ENCODE data around the gene TET1. TPM values are rescaled to one million over a fixed set of nuclear protein-coding genes. Genes with fewer than 3 reads are reported as not detected.
A peak's percentile ranks its signal among the peaks of the same experiment; 100 is the strongest.

The TET1 gene
- total and polyA plus RNA-seq, 2 of the 13 experiments (the other 11 are each of a cell fraction or from before 2014, with no cell fraction given) = 6.9 to 7.3 TPM

DNA sequence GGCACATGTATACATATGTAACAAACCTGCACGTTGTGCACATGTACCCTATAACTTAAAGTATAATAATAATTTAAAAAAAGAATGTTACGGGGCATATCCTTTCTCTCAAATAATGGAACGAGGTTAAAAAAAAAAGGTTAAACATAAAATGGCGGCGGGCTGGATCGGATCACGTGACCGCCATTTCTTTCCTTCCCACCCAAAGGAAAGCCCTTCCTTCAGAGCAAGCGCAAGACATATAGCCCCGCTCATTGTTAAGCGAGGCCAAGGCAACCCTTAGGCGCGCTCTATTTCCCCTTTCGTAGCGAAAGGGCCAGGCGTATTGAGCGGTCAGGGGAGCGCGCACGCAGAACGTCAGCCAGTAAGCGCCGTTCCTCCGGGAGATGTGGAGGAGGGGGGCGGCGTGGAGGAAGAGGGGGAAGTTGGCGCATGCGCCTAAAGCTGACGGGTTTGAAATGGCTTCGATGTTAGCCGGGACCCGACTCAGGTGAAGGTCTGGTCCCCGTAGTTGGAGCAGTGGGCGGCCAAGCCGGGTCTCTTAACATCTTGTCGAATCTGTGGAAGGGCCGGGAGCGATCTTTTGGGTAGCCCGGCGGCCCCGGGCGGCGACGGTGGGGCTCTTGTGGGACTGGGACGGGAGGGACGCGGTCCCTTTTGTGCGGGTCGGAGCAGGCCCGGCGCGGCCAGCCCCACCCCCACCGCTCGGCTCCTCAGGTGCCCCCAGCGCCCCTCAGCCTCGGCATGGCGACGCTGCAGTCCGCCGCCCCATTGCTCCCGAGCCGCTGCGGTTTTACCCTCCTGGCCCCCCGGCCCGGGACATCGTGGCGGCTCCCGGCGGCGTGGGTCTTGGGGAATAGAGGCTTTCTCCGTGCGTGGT is 160.9 kb downstream of the TET1 start, which contains the start of gene CCAR1 (continued):
- no peak for TF ChIP-seq ZNF713 (CRISPR knock-in tag; IDR thresholded peaks at IDR 0.05)
- no peak for TF ChIP-seq TCF7 (IDR thresholded peaks at IDR 0.05; ENCODE audit: low read depth)
- TF ChIP-seq, protein P1, sequence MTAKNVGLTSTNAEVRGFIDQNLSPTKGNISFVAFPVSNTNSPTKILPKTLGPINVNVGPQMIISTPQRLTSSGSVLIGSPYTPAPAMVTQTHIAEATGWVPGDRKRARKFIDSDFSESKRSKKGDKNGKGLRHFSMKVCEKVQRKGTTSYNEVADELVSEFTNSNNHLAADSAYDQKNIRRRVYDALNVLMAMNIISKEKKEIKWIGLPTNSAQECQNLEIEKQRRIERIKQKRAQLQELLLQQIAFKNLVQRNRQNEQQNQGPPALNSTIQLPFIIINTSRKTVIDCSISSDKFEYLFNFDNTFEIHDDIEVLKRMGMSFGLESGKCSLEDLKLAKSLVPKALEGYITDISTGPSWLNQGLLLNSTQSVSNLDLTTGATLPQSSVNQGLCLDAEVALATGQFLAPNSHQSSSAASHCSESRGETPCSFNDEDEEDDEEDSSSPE (CRISPR knock-in tag; IDR thresholded peaks at IDR 0.05) = peak; percentile 76
- TF ChIP-seq RNF2 (conservative IDR thresholded peaks at IDR 0.05; ENCODE audit: low read depth) = no peak
- no peak for TF ChIP-seq ZNF530 (CRISPR knock-in tag; IDR thresholded peaks at IDR 0.05; ENCODE audit: low read depth)
- TF ChIP-seq, protein P2, sequence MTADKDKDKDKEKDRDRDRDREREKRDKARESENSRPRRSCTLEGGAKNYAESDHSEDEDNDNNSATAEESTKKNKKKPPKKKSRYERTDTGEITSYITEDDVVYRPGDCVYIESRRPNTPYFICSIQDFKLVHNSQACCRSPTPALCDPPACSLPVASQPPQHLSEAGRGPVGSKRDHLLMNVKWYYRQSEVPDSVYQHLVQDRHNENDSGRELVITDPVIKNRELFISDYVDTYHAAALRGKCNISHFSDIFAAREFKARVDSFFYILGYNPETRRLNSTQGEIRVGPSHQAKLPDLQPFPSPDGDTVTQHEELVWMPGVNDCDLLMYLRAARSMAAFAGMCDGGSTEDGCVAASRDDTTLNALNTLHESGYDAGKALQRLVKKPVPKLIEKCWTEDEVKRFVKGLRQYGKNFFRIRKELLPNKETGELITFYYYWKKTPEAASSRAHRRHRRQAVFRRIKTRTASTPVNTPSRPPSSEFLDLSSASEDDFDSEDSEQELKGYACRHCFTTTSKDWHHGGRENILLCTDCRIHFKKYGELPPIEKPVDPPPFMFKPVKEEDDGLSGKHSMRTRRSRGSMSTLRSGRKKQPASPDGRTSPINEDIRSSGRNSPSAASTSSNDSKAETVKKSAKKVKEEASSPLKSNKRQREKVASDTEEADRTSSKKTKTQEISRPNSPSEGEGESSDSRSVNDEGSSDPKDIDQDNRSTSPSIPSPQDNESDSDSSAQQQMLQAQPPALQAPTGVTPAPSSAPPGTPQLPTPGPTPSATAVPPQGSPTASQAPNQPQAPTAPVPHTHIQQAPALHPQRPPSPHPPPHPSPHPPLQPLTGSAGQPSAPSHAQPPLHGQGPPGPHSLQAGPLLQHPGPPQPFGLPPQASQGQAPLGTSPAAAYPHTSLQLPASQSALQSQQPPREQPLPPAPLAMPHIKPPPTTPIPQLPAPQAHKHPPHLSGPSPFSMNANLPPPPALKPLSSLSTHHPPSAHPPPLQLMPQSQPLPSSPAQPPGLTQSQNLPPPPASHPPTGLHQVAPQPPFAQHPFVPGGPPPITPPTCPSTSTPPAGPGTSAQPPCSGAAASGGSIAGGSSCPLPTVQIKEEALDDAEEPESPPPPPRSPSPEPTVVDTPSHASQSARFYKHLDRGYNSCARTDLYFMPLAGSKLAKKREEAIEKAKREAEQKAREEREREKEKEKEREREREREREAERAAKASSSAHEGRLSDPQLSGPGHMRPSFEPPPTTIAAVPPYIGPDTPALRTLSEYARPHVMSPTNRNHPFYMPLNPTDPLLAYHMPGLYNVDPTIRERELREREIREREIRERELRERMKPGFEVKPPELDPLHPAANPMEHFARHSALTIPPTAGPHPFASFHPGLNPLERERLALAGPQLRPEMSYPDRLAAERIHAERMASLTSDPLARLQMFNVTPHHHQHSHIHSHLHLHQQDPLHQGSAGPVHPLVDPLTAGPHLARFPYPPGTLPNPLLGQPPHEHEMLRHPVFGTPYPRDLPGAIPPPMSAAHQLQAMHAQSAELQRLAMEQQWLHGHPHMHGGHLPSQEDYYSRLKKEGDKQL (CRISPR knock-in tag; IDR thresholded peaks at IDR 0.05; ENCODE audit: low read depth) = no peak
- TF ChIP-seq DPF2 (CRISPR knock-in tag; IDR thresholded peaks at IDR 0.05; ENCODE audit: borderline replicate concordance, low read depth) = no peak
- TF ChIP-seq PHF8 (CRISPR knock-in tag; IDR thresholded peaks at IDR 0.05) = peak; percentile 93
- TF ChIP-seq, protein P3, sequence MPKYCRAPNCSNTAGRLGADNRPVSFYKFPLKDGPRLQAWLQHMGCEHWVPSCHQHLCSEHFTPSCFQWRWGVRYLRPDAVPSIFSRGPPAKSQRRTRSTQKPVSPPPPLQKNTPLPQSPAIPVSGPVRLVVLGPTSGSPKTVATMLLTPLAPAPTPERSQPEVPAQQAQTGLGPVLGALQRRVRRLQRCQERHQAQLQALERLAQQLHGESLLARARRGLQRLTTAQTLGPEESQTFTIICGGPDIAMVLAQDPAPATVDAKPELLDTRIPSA (CRISPR knock-in tag; IDR thresholded peaks at IDR 0.05; ENCODE audit: borderline replicate concordance) = 0 out of 2 replicates have a peak, but pooled peaks have one; percentile 61
- peak; percentile 45; the same call in 1 of the 2 replicates for TF ChIP-seq BRCA1 (CRISPR knock-in tag; IDR thresholded peaks at IDR 0.05)
- TF ChIP-seq, protein P4, sequence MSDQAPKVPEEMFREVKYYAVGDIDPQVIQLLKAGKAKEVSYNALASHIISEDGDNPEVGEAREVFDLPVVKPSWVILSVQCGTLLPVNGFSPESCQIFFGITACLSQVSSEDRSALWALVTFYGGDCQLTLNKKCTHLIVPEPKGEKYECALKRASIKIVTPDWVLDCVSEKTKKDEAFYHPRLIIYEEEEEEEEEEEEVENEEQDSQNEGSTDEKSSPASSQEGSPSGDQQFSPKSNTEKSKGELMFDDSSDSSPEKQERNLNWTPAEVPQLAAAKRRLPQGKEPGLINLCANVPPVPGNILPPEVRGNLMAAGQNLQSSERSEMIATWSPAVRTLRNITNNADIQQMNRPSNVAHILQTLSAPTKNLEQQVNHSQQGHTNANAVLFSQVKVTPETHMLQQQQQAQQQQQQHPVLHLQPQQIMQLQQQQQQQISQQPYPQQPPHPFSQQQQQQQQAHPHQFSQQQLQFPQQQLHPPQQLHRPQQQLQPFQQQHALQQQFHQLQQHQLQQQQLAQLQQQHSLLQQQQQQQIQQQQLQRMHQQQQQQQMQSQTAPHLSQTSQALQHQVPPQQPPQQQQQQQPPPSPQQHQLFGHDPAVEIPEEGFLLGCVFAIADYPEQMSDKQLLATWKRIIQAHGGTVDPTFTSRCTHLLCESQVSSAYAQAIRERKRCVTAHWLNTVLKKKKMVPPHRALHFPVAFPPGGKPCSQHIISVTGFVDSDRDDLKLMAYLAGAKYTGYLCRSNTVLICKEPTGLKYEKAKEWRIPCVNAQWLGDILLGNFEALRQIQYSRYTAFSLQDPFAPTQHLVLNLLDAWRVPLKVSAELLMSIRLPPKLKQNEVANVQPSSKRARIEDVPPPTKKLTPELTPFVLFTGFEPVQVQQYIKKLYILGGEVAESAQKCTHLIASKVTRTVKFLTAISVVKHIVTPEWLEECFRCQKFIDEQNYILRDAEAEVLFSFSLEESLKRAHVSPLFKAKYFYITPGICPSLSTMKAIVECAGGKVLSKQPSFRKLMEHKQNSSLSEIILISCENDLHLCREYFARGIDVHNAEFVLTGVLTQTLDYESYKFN (CRISPR knock-in tag; conservative IDR thresholded peaks at IDR 0.05) = 0 out of 2 replicates have a peak, but pooled peaks have one; percentile 44
- no peak; the same call in 1 of the 2 replicates for TF ChIP-seq ZNF703 (CRISPR knock-in tag; IDR thresholded peaks at IDR 0.05; ENCODE audit: borderline replicate concordance)
- no peak for TF ChIP-seq HMG20A (CRISPR knock-in tag; IDR thresholded peaks at IDR 0.05; ENCODE audit: borderline replicate concordance)
- TF ChIP-seq JUN (CRISPR knock-in tag; IDR thresholded peaks at IDR 0.05) = no peak
- TF ChIP-seq ZBTB1 (CRISPR knock-in tag; IDR thresholded peaks at IDR 0.05; ENCODE audit: borderline replicate concordance) = no peak
- TF ChIP-seq ZMAT3 (CRISPR knock-in tag; conservative IDR thresholded peaks at IDR 0.05) = no peak
- TF ChIP-seq, protein P5, sequence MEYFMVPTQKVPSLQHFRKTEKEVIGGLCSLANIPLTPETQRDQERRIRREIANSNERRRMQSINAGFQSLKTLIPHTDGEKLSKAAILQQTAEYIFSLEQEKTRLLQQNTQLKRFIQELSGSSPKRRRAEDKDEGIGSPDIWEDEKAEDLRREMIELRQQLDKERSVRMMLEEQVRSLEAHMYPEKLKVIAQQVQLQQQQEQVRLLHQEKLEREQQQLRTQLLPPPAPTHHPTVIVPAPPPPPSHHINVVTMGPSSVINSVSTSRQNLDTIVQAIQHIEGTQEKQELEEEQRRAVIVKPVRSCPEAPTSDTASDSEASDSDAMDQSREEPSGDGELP (IDR thresholded peaks at IDR 0.05; ENCODE audit: borderline replicate concordance, low read depth) = peak; percentile 11; the same call in 1 of the 2 replicates

Measured in HepG2 (cell line).